NCI-H1436 (cell line): ENCODE measurements around the gene COQ2.
A peak's percentile ranks its signal among the peaks of the same experiment; 100 is the strongest.
"Not testable (repeated sequence)": the region's sequence is repeated elsewhere in the genome, so short reads cannot be mapped to it uniquely, and the experiment has no call there.

Experiments
- DNase-seq: peaks from one replicate; lab custom pipeline; 2025; lab: John Stamatoyannopoulos, UW

Gene COQ2

DNA sequence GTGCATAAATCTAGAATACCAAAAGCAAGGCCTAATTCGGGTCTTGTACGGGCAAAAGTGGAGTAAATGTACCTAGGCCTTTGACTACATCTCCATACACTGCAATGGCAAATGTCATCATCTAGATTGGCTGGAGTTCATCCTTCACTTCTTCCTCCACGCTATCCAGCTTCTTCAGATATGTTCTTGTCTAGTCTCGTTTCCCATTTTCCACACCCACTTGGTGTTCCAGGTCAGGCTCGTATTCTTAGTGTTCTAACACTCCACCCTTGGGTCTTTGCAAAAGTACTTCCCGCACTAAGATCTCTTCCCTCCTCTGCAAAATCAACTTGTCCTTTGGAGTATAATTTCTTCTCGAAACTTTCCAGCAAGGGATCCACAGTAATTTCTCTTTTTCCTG, 1.4 kb downstream of the COQ2 start:
- no peak for DNase-seq

- DNase-seq = peak; percentile 39
Measured at GRCh38 chr4:83282049-83282535, 2.5 kb downstream of the COQ2 start.

GRCh38 chr4:83281307-83281706, 3.3 kb downstream of the COQ2 start:
- DNase-seq = no peak

DNA sequence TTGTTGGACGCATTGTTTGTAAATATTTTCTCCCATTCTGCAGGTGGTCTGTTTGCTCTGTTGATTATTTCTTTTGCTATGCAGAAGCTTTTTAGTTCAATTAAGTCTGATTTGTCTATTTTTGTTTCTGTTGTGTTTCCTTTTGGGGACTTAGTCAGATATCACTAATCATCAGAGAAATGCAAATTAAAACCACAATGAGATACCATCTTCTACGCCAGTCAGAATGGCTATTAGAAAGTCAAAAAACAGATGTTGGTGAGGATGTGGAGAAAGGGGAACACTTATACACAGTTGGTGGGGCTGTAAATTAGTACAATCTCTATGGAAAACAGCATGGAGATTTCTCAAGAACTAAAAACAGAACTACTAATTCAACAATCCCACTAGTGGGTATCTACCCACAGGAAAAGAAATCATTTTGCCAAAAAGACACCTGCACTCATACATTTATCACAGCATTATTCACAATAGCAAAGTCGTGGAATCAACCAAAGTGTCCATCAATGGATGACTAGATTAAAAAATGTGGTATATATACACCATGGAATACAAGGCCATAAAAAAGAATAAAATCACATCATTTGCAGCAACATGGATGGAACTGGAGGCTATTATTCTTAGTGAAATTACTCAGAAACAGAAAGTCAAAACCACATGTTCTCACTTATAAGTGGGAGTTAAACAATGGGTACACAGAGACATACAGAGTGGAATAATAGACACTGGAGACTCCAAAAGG, 8.1 kb downstream of the COQ2 start:
- DNase-seq = no peak

DNA sequence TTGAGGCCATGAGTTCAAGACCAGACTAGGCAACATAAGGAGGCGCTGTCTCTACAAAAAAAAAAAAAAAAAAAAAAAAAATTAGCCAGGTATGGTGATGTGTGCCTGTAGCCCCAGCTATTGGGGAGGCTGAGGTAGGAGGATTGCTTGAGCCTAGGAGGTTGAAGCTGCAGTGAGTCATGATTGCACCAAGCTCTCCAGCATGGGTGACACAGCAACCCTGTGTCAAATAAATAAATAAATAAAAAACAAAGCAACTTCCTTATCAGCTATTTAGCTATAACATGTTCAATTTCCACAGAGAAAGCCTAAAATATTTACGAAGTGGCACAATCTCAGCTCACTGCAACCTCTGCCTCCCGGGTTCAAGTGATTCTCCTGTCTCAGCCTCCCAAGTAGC, 10.7 kb downstream of the COQ2 start:
- not testable (repeated sequence) for DNase-seq

DNA sequence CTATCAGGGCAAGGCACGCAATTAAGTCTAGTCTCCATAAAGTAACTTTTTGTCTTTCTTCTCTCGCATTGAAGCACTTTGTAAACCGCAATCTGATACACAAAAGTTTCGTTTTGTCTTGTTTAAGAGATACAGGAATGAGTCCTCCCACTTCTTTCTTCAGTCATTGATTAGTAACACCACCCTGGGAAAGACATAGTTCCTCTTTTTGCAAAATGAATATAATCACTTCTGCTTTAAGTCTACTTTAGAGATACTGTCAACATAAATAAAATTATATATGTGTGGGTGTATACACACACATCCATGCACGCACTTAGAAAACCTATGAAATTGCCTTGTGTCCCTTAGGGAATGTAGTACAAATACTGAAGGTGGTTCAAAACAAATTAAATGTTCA, 11.7 kb downstream of the COQ2 start:
- DNase-seq = no peak

DNA sequence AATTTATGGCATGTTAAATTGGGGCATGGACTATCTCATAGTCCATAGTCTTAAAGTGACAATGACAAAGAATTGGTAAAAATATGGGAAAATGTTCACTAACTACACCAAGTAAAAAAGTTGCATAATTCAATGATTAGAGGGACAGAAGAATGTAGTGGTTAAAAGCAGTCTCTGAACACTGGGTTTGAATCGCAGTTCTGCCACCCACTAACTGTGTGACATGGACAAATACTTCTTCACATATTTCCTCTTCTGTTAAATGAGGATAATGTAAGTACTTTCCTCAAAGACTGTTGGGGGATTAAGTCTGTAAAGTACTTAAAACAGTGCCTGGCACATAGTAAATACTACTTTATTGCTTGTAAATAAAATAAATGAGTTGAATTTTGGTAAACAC, 15.3 kb downstream of the COQ2 start:
- DNase-seq = no peak

DNA sequence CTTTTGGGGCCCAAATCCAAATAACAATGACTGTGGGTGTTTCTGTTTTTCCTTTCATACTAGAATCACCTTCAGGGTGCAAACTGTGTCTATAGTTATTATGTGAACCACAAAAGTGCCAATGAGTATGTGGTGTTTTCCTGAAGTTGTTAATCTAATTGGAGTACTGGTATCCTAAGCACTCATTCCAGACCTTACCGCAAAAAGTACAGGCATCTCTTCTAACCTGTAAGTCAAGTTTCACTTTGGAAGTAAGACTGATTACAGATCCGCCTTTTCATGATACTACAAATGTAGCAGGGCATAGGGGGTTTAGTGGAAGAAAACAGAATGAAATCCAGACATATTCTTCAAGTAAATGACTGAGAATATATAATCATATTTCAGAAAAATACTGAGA, 16.1 kb downstream of the COQ2 start:
- DNase-seq = no peak

DNA sequence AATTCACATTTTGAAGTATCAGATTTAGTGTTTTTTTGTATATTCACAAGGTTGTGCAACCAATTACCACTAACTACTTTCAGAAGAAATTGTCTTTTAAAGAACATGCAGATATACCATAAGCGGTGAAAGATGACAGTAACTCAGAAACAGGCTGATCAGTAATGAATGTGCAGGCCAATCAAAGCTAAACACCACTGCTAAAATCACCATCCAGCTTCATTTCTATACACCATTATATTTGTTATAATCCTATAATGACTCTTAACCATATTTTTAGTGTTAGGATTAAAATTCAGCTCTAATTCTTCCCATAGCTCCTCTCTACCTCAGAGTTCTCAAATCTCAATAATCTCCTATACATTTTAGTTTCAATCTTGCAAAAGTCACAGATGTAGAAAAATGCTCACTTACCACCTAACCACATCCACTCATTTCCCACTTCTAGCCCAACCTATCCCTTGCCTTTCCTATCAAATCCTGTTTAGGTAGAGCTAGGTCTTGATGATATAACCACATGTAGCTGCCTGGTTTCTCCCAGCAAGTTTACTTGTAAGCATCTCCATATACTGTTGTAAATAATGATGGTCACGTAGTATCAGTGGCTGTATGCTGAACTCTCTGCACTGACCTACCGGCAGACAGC, 16.6 kb downstream of the COQ2 start:
- no peak for DNase-seq

- no peak for DNase-seq
Measured at GRCh38 chr4:83267121-83267829, 17.3 kb downstream of the COQ2 start.

GRCh38 chr4:83266689-83267088, 17.9 kb downstream of the COQ2 start:
- no peak for DNase-seq

GRCh38 chr4:83263106-83263505, 21.5 kb downstream of the COQ2 start:
- DNase-seq = no peak

DNA sequence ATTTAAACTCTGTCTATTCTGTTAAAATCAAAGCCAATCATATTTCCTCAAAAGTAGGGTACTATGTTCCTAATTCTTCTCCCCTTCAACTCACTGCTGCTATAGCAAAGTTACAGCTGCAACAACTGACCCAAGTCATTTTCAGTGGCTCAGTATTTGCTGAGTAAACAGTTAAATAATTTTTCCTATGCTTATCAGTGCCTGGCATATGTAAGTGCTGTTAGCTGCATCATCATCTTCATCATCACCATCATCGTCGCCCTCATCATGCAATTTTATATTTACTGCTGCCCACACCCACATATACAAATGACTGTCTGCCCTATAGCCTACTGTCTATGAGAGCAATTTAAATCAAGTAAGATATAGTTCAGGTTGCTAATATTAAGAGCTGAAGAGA, 21.9 kb downstream of the COQ2 start:
- no peak for DNase-seq

GRCh38 chr4:83261307-83261706, 23.3 kb downstream of the COQ2 start:
- no peak for DNase-seq

GRCh38 chr4:83259586-83259985, 25.0 kb downstream of the COQ2 start:
- no peak for DNase-seq

- no peak for DNase-seq
Measured at GRCh38 chr4:83258461-83258860, 26.1 kb downstream of the COQ2 start.

DNA sequence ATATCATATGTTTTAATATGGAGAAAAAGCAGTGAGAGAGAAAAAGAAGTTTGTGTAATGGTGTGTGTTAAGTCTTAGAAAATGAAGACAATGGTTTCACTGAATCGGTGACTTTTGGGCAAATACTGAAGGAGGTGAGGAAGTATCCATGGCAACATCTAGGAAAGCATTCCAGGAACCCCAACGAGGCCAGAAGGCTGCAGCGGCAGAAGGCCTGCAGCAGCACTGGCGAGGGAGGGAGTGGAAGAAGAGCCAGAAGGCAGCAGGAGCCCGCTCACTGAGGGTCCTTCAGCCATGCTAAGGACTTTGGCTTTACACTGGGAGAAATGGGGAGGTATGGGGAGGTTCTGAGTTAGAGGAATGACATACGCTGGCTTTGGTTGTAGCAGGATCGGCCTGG, 26.8 kb downstream of the COQ2 start:
- no peak for DNase-seq

DNA sequence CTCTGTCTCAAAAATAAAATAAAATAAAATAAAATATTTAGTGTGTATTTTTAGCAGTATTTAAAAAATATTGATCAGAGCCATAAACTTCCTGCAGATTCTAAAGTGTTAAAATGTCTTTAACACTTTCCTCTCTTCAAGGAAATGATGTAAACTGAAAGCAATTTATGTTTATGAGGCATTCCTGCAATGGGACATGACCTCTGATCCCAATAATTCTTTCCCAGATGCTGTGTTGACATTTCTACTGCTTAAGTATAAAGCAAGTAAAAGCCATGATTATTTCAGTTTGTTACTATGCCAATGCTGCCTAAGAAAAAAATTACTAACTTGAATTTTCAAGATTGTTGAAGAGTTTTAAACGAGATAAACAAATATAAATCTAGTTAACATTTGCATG, 29.0 kb downstream of the COQ2 start:
- no peak for DNase-seq

- DNase-seq = peak; percentile 65
Measured at GRCh38 chr4:83252782-83253405, 31.7 kb downstream of the COQ2 start.

DNA sequence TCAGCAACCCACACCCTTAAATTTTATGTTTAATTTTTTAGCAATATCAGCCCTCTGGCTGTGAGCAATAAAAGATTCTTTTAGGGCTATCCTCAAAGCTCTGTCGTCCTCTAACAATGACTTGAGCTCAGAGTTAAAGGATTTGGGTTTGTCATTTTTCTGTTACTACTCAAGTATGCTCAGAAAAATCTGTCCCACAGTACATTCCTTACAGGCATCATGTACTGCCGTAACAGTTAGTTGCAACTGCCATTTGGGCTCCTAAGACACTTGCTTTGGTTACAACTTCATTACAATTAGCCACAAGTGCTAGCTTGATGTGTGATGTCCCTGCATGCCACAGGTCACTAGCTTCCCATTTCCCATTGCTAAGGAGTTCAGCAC, 33.2 kb downstream of the COQ2 start:
- no peak for DNase-seq

GRCh38 chr4:83250687-83251446, 33.7 kb downstream of the COQ2 start:
- no peak for DNase-seq

DNA sequence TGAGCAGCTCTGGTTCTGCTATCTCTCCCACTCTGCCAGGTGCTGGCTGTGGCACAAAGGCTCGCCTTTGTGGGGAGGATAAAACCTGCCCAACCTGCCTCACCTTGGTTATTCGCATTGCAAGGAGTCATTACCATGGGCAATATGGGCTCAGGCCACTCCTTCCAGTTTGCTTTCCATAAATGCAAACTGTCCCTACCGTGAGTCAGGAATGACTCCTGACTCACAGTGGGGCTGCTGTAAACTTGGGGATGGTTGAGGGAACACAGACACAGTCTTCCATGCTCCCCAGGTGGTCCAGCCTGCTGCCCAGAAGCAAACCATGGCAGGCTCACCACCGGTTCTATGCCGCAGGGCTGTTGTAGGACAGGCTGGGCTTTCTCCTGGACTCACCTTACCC, 36.1 kb downstream of the COQ2 start:
- no peak for DNase-seq
